HepG2 (cell line): ENCODE data around the gene KCND1. TPM values are rescaled to one million over a fixed set of nuclear protein-coding genes. Genes with fewer than 3 reads are reported as not detected.

Experiments
- DNMT3B ChIP-seq: conservative IDR thresholded peaks from 2 replicates; pipeline ENCODE4 v1.6.1; 2016; ENCODE audit warnings: missing biosample characterization, control low read depth
- GATA4 ChIP-seq: sonication (generic); IDR thresholded peaks from 2 replicates; pipeline ENCODE4 v1.6.1; 2016; ENCODE audit warnings: antibody characterized with exemption, low read depth, borderline replicate concordance
- HHEX ChIP-seq: IDR thresholded peaks from 2 replicates; pipeline ENCODE4 v1.6.1; 2016; ENCODE audit warnings: control low read depth
- KAT7 ChIP-seq: IDR thresholded peaks from 2 replicates; pipeline ENCODE4 v1.6.1; 2018; ENCODE audit warnings: borderline replicate concordance, missing compliant biosample characterization
- KLF16 ChIP-seq, 2 experiments: sonication (generic) in 1 of 2; formaldehyde crosslinking in 1 of 2; IDR thresholded peaks; 2 replicates each; pipeline versions ENCODE4 v1.6.1 to v1.8.0; 2016 to 2023; ENCODE audit warnings: missing genetic modification reagents in 2 of 2, missing compliant biosample characterization in 1 of 2
- MYNN ChIP-seq: sonication (generic); formaldehyde crosslinking; IDR thresholded peaks from 2 replicates; pipeline ENCODE4 v1.4.0; 2020; ENCODE audit warnings: mild to moderate bottlenecking, low read depth, missing genetic modification reagents
- NR1H2 ChIP-seq: sonication (generic); formaldehyde crosslinking; IDR thresholded peaks from 2 replicates; pipeline ENCODE4 v1.8.1; 2022; ENCODE audit warnings: low read depth, missing genetic modification reagents, borderline replicate concordance
- PCBP1 ChIP-seq: fragments of 200-400 bp; formaldehyde crosslinking; IDR thresholded peaks from 2 replicates; pipeline ENCODE4 v1.6.1; 2017; ENCODE audit warnings: mild to moderate bottlenecking, low read depth, low read length, borderline replicate concordance
- TP53 ChIP-seq: sonication (generic); formaldehyde crosslinking; conservative IDR thresholded peaks from 2 replicates; pipeline ENCODE4 v1.4.0; 2020; ENCODE audit warnings: missing genetic modification reagents
- XBP1 ChIP-seq: sonication (generic); formaldehyde crosslinking; IDR thresholded peaks from 2 replicates; pipeline ENCODE4 v1.5.0; 2020; ENCODE audit warnings: missing genetic modification reagents
- ZFP36L2 ChIP-seq: sonication (generic); formaldehyde crosslinking; IDR thresholded peaks from 2 replicates; pipeline ENCODE4 v1.4.0; 2020; ENCODE audit warnings: missing genetic modification reagents
- ZNF749 ChIP-seq: sonication (generic); formaldehyde crosslinking; IDR thresholded peaks from 2 replicates; pipeline ENCODE4 v1.8.0; 2022; ENCODE audit warnings: mild to moderate bottlenecking, missing genetic modification reagents, moderate library complexity, borderline replicate concordance
- ZNF773 ChIP-seq: sonication (generic); formaldehyde crosslinking; IDR thresholded peaks from 2 replicates; pipeline ENCODE4 v1.4.0; 2020; ENCODE audit warnings: missing genetic modification reagents, borderline replicate concordance
- ZNF891 ChIP-seq: sonication (generic); formaldehyde crosslinking; IDR thresholded peaks from 2 replicates; pipeline ENCODE4 v1.5.0; 2020; ENCODE audit warnings: mild to moderate bottlenecking, missing genetic modification reagents
- polyA plus RNA-seq, 8 experiments: library from polyadenylated mRNA; depleted of rRNA in 3 of 8; stranded (reverse) in 7 of 8; unstranded in 1 of 8; fragments of >200 nt; fragmentation: Illumina TruSeq in 4 of 8; extraction: Trizol in 4 of 8; gene quantifications; 2 replicates each; pipeline versions ENCODE4 v1.2.1 to v1.2.3, GENCODE V29; 2011 to 2016; ENCODE audit warnings: low read depth in 4 of 8, missing spikeins in 1 of 8, mixed read lengths in 1 of 8; ENCODE audit not compliant: insufficient read depth in 1 of 8
- total RNA-seq, 5 experiments: library from RNA; depleted of rRNA; stranded (reverse); fragments of >200 nt; fragmentation: Illumina TruSeq; extraction: Trizol; gene quantifications; 2 replicates each; pipeline ENCODE4 v1.2.3, GENCODE V29; 2016; ENCODE audit warnings: low read depth in 1 of 5
- TF ChIP-seq, protein P1 (sequence below): sonication (generic); formaldehyde crosslinking; IDR thresholded peaks from 2 replicates; pipeline ENCODE4 v1.8.0; 2022; ENCODE audit warnings: missing genetic modification reagents, mild to moderate bottlenecking, inconsistent platforms, borderline replicate concordance
- TF ChIP-seq, protein P2 (sequence below): sonication (generic); formaldehyde crosslinking; IDR thresholded peaks from 2 replicates; pipeline ENCODE4 v1.8.1; 2022; ENCODE audit warnings: mild to moderate bottlenecking, missing genetic modification reagents
- TF ChIP-seq, protein P3 (sequence below): sonication (generic); IDR thresholded peaks from 2 replicates; pipeline ENCODE4 v1.6.1; 2016; ENCODE audit warnings: low read depth, borderline replicate concordance
- TF ChIP-seq, protein P4 (sequence below): sonication (generic); formaldehyde crosslinking; IDR thresholded peaks from 2 replicates; pipeline ENCODE4 v1.5.1; 2020; ENCODE audit warnings: missing genetic modification reagents, mild to moderate bottlenecking, borderline replicate concordance
- TF ChIP-seq, protein P5 (sequence below): IDR thresholded peaks from 2 replicates; pipeline ENCODE4 v1.6.1; 2016
- TF ChIP-seq, protein P6 (sequence below): sonication (generic); formaldehyde crosslinking; IDR thresholded peaks from 2 replicates; pipeline ENCODE4 v1.4.0; 2020; ENCODE audit warnings: missing genetic modification reagents

KCND1 gene
- total and polyA plus RNA-seq, 2 of the 13 experiments (the other 11 are each of a cell fraction or from before 2014, with no cell fraction given), result 0.07 to 0.30 TPM

DNA sequence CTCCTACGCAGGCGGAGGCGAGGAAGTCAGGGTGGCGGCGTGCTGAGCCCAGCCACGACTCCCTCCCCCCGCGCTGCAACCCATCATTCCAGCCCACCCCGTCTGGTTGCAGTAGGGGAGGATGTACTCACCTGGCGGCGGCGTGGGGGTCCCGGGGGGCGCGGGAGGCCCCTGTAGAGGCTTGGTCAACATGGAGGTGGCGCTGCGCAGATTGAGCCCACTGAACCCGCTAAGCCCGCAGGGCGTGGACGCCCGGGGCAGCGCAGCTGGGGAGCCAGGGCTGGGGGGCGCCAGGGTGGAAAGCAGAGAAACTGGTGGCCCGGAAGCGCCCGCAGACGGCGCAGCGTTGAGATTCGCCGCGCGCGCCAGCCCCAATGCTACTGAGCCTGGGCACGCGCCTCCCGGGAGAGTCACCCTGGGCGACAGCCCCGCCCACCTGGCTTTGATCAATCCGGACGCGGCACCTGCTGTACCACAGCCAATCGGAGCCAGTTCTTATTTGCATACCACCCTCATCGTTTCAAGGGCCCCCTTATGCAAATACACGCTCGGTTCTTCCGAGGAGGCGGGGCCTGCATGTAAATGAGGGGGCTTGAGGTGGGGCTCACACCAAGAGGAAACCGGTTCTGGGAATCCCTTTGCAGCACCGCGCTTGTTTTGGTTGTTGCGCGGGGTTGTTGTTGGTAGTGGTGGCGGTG lies 52.9 kb downstream of the KCND1 start, which contains the start of gene PIM2 (continued):
- TF ChIP-seq XBP1 (no peak), NR1H2 (no peak), HHEX (CRISPR knock-in tag) (no peak), DNMT3B (CRISPR knock-in tag) (no peak), TP53 (CRISPR knock-in tag) (no peak), MYNN (CRISPR knock-in tag) (no peak), PCBP1 (no peak), KAT7 (CRISPR knock-in tag) (no peak), ZNF773 (CRISPR knock-in tag) (no peak), ZNF891 (CRISPR knock-in tag) (no peak), ZFP36L2 (CRISPR knock-in tag) (no peak), GATA4 (peak; percentile 36; the same call in 1 of the 2 replicates), ZNF749 (no peak), KLF16 (CRISPR knock-in tag; IDR thresholded peaks at IDR 0.05) (0 out of 4 replicates have a peak, but pooled peaks of 1 of the 2 experiments have one; percentile 51)
- TF ChIP-seq, protein P1, sequence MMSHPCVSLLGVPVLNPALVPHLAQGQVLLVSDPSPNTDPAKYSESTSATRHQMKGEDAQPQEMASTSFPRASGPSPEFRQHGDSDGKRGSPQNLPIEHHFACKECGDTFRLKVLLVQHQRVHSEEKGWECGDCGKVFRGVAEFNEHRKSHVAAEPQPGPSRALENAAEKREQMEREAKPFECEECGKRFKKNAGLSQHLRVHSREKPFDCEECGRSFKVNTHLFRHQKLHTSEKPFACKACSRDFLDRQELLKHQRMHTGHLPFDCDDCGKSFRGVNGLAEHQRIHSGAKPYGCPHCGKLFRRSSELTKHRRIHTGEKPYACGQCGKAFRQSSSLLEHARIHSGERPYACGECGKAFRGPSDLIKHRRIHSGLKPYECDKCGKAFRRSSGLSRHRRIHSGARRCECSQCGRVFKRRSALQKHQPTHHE (CRISPR knock-in tag), result no peak
- TF ChIP-seq, protein P2, sequence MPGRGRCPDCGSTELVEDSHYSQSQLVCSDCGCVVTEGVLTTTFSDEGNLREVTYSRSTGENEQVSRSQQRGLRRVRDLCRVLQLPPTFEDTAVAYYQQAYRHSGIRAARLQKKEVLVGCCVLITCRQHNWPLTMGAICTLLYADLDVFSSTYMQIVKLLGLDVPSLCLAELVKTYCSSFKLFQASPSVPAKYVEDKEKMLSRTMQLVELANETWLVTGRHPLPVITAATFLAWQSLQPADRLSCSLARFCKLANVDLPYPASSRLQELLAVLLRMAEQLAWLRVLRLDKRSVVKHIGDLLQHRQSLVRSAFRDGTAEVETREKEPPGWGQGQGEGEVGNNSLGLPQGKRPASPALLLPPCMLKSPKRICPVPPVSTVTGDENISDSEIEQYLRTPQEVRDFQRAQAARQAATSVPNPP (CRISPR knock-in tag), result no peak
- TF ChIP-seq, protein P3, sequence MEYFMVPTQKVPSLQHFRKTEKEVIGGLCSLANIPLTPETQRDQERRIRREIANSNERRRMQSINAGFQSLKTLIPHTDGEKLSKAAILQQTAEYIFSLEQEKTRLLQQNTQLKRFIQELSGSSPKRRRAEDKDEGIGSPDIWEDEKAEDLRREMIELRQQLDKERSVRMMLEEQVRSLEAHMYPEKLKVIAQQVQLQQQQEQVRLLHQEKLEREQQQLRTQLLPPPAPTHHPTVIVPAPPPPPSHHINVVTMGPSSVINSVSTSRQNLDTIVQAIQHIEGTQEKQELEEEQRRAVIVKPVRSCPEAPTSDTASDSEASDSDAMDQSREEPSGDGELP, result no peak
- TF ChIP-seq, protein P4, sequence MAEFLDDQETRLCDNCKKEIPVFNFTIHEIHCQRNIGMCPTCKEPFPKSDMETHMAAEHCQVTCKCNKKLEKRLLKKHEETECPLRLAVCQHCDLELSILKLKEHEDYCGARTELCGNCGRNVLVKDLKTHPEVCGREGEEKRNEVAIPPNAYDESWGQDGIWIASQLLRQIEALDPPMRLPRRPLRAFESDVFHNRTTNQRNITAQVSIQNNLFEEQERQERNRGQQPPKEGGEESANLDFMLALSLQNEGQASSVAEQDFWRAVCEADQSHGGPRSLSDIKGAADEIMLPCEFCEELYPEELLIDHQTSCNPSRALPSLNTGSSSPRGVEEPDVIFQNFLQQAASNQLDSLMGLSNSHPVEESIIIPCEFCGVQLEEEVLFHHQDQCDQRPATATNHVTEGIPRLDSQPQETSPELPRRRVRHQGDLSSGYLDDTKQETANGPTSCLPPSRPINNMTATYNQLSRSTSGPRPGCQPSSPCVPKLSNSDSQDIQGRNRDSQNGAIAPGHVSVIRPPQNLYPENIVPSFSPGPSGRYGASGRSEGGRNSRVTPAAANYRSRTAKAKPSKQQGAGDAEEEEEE, result no peak
- TF ChIP-seq, protein P5, sequence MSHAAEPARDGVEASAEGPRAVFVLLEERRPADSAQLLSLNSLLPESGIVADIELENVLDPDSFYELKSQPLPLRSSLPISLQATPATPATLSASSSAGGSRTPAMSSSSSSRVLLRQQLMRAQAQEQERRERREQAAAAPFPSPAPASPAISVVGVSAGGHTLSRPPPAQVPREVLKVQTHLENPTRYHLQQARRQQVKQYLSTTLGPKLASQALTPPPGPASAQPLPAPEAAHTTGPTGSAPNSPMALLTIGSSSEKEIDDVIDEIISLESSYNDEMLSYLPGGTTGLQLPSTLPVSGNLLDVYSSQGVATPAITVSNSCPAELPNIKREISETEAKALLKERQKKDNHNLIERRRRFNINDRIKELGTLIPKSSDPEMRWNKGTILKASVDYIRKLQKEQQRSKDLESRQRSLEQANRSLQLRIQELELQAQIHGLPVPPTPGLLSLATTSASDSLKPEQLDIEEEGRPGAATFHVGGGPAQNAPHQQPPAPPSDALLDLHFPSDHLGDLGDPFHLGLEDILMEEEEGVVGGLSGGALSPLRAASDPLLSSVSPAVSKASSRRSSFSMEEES (CRISPR knock-in tag), result peak; percentile 53
- TF ChIP-seq, protein P6, sequence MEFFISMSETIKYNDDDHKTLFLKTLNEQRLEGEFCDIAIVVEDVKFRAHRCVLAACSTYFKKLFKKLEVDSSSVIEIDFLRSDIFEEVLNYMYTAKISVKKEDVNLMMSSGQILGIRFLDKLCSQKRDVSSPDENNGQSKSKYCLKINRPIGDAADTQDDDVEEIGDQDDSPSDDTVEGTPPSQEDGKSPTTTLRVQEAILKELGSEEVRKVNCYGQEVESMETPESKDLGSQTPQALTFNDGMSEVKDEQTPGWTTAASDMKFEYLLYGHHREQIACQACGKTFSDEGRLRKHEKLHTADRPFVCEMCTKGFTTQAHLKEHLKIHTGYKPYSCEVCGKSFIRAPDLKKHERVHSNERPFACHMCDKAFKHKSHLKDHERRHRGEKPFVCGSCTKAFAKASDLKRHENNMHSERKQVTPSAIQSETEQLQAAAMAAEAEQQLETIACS (CRISPR knock-in tag), result peak; percentile 65
